D341Med (cell line): ENCODE data around the gene RIBC2.
A peak's percentile ranks its signal among the peaks of the same experiment; 100 is the strongest.
"Not testable (repeated sequence)": the region's sequence is repeated elsewhere in the genome, so short reads cannot be mapped to it uniquely, and the experiment has no call there.

Source experiments
- DNase-seq: peaks from one replicate; pipeline ENCODE4 v3.0.0; 2012; ENCODE audit warnings: low spot score

Gene RIBC2

DNA sequence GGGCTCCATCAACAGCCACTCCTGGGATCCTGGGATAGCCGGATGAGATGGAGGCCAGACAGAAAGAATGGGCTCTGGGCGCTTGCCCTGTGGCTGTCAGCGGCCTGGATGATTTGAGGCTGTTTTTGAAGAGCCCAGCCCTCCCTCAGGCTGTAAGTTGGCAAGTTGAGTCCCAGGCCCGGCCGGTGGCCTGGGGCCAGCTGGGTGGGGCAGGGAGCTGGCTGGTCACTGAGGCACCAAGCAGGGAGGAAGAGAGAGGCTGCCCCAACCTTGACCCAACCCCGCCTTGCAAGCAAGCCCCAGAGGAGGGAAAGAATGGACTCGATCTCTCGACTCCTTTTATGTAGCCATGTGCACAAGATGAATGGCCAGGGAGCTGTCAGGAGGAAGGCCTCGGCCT lies 34.9 kb downstream of the RIBC2 start:
- peak; percentile 13 for DNase-seq

DNA sequence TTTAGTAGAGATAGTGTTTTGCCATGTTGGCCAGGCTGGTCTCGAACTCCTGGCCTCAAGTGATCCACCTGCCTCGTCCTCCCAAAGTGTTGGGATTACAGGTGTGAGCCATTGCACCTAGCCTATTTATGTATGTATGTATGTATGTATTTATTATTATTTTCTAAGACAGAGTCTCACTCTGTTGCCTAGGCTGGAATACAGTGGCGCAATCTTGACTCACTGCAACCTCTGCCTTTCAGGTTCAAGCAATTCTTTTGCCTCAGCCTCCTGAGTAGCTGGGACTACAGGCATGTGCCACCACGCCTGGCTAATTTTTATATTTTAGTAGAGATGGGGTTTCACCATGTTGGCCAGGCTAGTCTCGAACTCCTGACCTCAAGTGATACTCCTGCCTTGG lies 35.9 kb downstream of the RIBC2 start:
- DNase-seq: not testable (repeated sequence)

DNA sequence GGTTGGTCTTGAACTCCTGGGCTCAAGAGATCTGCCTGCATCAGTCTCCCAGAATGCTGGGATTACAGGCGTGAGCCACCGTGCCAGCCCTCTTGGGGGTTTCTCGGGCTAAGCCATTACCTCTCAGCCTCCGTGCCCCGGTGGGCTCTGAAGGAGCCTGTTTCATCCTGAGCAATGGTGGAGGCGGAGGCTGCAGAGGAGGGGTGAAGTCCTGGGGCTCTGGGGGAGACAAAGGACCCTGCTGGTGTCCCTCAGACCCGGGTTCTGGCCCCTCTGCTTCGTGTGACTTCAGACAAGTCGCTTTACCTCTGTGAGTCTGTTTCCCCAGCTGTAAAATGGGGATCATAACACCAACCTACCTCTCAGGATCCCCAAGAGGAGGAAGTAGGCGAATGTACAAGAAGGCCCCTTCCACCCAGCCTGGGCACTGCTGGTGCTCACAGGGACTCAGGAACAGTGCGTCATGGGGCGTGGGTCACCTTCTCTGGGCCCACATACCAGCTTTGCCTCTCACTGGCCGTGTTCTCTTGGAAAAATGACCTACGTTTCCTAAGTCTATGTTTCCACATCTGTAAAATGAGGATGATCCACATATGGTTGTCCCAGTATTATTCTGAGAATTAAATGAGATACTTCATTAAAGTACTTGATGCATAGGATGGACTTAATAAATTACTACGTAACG lies 36.8 kb downstream of the RIBC2 start:
- no peak for DNase-seq

DNA sequence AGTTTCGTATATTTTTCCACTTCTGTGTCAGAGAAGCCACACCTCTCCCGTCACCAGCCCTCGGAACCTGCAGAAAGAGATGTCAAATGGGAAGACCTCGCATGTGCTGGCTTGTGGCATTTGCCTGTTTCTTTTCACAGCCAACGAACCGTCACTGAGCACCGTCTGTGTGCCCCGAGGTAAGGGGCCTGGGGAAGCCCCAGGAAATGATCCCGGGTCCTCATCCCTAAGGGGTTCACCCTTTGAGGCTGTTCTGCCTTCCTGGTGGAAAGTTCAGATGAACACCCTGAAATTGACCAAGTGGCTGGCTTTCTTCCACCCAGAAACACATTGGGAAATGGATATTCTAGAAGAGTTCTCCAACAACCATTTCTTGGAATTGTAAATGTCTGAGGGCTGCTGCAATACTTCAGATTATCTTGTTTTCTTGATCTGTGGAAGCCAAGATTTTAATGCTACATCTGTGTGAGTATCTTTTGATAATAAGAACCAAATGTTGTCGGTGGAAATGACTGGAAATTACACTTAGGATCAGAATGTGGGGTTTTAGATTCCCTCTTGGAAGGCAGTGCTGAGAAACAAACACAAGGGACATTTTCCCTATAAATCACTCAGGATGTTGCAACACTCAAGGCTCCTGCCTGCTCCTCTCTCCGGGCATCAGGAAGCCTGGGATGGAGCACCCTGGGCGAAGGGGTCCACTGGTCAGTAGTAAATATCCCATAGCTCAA lies 37.6 kb downstream of the RIBC2 start:
- DNase-seq: no peak

DNA sequence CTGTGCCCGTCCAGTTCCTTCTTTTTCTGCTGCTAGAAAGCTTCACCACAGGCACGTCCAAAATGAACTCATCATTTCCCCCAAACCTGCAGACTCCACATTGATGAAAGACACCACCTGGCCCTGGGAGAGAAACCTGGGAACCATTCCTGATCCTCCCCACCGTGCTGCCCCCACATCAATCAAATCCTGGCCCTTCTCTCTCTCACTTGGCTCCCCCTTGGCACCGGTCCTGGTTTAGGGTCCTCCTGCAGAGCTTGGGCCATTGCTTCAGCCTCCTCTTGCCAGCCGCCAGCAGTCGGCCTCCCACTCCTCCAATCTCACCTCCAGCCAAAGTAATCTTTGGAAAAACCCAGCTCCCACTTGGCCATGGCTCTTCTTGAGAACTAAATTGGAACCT lies 38.5 kb downstream of the RIBC2 start:
- DNase-seq: no peak

DNA sequence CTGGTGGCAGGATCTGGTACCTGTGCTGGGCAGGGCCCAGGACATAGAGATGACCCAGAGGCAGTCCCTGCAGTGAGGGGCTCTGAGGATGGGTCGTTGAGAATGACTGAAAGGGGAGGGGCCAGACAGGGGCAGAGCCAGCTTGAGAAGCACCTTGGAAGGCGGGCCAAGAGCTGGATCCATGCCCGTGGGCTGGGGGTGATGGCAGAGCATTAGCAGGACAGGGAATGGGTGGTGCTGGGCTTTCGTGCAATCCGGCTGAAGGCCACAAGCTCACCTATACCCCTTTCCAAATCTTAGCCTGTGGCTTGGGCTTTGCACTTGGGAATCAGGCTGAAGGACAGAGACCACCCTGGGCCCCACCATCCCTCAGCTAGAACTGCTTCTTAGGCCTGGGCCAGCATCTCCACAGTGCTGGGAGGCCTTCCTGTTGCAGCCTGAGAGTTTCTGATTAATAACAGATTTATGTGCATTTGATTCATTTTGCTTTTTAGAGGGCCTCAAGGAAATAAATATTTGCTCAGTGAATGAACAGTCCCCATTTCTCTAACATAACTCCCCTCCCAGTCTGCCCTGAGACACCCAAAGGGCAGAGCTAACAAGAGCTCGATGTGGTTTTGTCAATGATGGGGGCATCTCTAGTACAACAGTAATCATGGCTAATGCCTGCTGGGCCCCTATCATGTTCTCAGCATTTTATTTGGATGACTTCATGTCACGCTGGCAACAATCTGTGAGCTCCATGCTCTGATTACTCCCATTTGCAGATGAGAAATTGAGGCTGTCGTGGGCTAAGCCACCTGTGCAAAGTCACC lies 39.3 kb downstream of the RIBC2 start:
- no peak for DNase-seq

DNA sequence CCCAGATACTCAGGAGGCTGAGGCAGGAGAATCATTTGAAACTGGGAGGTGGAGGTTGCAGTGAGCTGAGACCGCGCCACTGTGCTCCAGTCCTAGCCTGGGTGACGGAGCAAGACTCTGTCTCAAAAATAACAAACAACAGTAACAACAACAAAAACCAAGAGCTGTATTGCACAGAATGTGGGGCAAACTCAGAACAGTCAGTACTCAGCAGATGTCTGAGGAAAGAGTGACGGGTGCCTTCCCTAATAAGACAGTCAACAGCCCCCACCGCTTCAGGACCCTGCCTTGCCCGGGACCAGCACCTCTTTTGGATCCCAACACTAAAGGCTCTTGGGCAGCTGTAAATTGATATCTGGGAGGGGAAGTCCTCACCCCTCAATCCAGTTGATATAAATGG lies 40.3 kb downstream of the RIBC2 start:
- DNase-seq: no peak

DNA sequence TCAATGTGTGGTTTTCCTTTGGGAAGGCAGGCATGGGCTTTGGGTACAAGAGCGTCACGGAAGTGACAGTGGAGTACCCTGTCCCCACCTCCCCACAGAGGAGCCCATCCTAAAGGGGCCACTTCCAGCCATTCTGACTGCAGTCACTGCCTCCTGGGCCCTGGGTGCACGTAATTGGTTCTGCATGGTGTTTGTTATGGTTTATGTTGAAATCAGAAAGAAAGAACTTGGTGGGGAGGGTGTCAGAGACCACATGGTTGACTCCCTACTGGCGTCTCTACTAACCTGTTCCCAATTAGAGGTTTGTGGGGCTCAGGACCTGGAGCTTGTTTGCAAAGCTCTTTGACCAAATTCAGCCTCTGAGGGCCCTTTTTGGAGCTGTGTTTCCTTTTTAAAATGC lies 40.8 kb downstream of the RIBC2 start:
- DNase-seq: no peak

DNA sequence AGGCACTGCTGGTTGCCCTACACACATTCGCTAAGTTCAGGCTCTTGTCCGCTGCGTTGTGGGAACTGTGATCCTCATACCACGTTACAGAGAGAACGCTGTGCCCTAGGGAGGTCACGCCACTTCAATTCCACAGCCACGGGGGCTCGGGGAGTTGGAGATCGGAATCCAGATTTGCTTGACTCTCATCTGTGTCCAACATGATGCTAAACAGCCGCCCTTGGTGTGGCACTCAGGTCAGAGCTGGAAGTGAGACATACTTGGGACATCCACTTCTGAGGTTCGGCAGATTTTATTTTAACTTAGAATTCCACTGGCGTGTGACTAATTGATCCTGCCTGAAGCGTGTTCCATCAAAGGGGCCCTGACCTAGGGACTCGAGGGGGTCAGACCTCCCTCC lies 41.7 kb downstream of the RIBC2 start:
- DNase-seq: no peak

DNA sequence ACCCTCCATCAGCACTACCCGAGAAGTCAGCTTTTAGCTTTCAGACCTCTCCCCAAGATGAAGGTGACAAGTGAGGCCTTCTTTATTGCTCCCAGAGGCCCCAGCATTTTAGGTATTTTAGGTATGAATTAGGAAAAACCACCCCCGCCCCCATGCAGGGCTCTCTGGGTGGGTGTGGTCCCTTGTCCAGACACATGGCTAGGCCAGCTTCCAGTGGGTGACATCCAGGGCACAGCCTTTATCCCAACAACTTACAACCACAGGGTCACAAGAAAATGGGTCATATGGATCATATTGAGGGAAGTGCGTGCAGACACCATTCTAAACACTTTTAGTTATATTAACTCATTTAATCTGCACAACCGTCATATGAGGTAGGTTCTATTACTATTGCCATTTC lies 42.1 kb downstream of the RIBC2 start:
- DNase-seq: no peak

DNA sequence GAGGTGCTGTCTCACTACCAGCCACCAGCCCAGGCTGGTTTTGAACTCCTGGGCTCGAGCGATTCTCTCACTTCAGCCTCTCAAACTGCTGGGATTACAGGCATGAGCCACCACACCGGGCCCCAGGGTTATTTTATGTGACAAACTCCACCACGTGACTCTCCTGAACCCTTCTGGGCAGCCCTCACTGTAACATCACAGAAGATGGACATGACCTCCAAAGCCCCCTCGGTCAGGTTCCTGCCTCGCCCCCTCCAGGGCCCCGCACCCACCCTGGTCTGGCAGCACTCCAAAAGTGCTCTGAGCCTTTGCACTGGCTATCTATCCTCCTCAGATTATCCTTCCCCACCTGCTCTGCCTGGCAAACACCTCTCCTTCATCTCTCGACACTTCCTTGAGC lies 43.3 kb downstream of the RIBC2 start:
- DNase-seq: no peak

DNA sequence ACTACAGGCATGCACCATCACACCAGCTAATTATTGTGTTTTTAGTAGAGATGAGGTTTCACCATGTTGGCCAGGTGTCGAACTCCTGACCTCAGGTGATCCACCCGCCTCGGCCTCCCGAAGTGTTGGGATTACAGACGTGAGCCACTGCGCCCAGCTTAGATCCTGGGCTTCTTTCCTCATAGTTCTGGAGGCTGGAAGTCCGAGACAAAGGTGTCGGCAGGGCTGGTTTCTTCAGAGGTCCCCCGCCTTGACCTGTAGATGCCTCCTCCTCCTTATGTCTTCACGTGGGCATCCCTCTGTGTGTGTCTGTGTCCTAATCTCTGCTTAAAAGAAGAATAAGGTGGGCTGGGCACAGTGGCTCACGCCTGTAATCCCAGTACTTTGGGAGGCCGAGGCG lies 45.0 kb downstream of the RIBC2 start:
- DNase-seq: no peak

DNA sequence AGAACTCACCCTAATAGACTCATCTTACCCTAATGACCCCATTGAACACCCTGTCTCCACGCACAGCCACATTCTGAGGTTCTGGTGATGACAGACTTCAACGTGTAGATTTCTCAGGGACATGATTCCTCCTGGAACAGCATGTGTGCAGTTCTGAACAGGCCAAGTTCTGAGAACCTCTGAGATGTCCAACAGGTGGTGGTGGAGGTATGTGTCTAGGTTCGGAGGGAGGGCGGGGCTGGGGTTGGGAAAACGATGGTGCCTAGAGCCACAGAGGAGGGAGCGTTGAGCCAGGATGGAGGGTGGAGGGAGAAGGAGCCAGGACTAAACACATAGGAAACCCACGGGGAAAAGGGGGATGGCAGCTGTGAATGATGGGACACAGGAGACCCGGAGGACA lies 45.7 kb downstream of the RIBC2 start:
- no peak for DNase-seq

DNA sequence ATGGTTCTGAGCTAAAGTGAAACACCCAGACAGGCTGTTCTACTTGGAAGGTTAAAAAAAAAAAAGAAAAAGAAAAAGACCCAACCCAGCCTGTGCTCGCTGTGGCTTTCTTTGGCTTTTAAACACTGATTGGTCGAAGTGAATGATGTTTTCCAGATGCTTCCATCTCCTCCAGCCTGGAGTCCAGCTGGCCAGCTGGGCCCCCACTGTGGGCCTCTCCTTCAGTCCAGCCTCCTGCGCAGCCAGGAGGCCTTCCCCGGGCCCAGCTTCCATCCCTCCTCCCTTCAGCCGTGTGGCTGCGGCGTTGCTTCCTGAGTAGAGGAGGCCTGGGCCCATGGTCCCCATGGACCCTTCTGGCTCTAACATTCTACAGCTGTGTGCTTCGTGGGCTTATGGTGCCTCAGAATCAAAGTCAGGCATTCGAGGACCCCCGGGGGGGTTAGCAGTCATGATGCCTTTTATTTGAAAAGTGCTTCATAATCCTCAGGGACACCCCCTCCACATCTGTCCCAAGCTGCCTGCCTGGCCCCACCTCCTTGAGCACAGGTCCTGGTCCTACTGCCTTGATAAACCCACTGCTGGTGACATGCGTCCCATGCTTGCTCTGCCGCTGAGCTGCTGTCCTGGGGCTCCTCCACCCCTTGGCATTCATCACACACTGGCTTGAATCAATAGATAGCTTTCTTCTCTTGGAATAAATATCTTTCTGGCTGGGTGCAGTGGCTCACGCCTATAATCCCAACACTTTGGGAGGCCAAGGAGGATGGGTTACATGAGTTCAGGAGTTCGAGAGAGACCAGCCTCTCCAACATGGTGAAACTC lies 47.0 kb downstream of the RIBC2 start:
- DNase-seq: no peak

DNA sequence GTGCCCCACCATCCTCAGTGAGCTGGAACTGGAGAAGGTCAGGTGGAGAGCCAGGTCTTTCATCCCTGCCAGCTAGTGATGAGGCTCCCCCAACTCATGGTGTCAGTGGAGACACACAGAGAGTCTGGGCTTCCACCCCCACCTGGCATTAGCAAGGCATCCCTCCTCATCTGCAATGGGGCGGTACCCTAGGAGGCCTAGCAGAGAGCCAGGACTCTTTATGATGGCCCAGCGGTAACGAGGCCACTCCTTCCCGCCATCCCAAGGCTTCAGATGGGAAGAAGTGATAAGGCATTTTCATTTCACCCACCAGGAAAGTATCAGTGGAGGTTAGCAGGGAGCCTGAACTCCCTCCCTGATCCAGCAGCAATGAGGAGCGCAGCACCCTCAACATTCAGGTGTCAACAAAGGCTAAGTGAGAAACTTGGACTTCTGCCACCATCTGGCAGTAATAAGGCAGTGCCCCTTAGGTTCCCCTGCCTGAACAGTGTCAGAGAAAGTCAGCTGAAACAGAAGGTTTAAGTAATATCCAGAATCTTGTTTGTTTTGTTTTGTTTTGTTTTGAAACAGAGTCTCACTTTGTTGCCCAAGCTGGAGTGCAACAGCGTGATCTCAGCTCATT lies 48.7 kb downstream of the RIBC2 start:
- DNase-seq: no peak

DNA sequence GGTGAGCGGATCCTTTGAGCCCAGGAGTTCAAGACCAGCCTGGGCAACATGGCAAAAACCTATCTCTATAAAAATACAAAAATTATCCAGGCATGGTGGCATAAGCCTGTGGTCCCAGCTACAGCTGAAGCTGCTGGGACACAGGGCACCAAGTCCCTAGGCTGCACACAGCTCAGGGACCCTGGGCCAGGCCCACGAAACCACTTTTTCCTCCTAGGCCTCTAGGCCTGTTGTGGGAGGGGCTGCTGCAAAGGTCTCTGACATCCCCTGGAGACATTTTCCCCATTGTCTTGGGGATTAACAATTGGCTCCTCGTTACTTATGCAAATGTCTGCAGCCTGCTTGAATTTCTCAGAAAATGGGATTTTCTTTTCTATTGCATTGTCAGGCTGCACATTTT lies 50.2 kb downstream of the RIBC2 start:
- not testable (repeated sequence) for DNase-seq

DNA sequence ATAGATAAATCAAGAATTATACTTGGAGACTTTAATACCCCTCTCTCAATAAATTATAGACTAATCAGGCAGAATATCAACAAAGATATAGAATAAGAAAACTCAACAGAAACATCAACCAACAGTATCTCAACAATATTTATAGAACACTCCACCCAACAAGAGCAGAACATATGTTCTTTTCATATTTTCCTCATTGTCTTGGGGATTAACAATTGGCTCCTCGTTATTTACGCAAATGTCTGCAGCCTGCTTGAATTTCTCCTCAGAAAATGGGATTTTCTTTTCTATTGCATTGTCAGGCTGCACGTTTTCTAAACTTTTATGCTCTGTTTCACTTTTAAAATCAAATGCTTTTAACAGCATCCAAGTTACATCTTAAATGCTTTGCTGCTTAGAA lies 52.1 kb downstream of the RIBC2 start:
- no peak for DNase-seq

DNA sequence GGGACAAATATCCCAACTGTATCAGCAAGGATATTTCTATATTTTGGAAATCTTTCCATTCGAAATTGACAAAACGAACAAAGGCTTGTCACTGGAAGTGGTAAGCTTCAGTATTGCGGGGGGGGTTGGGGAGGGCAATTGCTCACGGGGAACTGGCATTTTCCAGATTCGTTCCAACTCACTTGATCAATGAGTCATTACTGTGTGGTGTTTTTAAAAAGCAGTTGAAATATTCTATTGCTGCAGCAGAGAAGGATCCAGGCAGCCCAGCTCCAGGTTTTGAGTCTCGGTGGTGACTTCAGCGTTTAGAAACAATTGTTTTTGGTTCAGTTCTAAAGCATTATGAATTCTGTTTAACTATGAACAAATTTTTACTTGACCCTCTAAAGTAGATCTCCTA lies 55.4 kb downstream of the RIBC2 start:
- no peak for DNase-seq

DNA sequence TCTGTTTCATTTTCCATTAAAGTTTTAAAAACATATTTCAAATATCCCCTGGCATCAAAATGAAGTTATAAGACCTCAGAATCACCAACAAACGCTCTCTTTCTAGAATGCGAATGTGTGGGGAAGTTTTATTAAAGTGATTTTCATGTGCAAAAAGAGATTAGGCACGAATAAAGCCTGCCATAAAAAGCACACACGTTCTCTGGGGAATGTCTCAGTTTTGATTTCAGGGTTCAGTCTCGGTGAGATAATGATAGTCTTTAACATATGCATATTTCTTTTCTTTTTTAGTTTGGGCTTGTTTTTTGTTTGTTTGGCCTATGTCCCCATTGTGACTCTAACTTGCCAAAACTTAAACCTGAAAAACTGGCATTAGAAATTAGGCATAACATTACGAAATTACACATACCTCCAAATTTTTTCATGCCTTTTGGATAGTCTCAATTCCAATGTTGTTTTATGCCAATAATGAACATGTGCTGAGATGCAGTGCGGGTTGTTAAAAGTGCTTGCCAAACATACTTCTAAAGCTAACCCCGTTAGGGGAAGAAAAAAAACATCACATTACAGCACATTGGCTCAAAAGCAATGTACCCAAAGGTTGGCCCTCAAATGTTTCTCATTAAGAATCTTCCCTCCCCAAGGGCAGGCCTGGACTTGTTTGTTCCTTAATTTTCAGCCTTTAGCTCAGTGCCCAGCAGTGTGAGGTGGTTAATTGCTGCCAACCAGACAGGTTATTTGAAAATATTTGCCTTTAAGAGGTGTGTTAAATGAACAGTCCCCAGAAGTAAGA lies 56.0 kb downstream of the RIBC2 start:
- DNase-seq: no peak

DNA sequence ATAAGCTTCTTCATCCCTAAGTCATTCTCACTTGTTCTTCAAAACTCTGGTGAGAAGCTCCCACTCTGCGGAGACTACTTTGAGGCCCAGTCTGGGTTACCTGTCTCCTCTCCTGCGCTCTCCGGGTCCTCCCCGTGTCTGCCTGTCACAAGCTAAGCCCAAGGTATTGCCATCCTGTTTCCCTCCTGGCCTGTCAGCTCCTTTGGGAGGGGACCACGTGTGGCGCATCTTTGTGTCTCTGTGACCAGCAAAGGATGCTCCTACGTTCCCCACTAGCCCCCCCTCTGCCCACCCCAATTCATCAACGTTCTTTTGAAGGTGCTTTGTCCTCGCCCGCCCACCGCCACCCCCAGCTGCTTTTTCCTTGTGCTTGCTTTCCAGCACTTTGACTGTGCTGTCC lies 57.4 kb downstream of the RIBC2 start:
- no peak for DNase-seq

DNA sequence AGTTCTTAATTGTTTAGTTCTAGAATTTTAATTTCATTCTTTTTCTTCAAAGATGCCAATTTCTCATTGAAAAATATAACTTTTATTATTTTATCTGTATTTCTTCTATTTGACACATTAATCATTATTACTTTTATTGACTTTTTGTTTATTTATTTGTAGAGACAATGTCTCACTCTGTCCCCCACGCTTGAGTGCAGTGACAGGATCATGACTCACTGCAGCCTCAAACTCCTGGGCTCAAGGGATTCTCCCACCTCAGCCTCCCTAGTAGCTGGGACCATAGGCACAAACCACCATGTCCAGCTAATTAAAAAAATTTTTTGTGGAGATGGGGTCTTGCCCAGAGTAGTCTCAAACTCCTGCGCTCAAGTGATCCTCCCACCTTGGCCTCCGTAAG lies 58.9 kb downstream of the RIBC2 start:
- DNase-seq: no peak
